Measurements from ENCODE around the gene SHISA4.

GRCh38 chr1:201874672-201875071 is 14.0 kb upstream of the SHISA4 start:
- TF ChIP-seq, protein P1, sequence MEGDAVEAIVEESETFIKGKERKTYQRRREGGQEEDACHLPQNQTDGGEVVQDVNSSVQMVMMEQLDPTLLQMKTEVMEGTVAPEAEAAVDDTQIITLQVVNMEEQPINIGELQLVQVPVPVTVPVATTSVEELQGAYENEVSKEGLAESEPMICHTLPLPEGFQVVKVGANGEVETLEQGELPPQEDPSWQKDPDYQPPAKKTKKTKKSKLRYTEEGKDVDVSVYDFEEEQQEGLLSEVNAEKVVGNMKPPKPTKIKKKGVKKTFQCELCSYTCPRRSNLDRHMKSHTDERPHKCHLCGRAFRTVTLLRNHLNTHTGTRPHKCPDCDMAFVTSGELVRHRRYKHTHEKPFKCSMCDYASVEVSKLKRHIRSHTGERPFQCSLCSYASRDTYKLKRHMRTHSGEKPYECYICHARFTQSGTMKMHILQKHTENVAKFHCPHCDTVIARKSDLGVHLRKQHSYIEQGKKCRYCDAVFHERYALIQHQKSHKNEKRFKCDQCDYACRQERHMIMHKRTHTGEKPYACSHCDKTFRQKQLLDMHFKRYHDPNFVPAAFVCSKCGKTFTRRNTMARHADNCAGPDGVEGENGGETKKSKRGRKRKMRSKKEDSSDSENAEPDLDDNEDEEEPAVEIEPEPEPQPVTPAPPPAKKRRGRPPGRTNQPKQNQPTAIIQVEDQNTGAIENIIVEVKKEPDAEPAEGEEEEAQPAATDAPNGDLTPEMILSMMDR (IDR thresholded peaks at IDR 0.05; ENCODE audit: poor library complexity, severe bottlenecking) = no peak
- TF ChIP-seq EP300 (conservative IDR thresholded peaks at IDR 0.05; ENCODE audit: poor library complexity, severe bottlenecking) = no peak
- TF ChIP-seq, protein P2, sequence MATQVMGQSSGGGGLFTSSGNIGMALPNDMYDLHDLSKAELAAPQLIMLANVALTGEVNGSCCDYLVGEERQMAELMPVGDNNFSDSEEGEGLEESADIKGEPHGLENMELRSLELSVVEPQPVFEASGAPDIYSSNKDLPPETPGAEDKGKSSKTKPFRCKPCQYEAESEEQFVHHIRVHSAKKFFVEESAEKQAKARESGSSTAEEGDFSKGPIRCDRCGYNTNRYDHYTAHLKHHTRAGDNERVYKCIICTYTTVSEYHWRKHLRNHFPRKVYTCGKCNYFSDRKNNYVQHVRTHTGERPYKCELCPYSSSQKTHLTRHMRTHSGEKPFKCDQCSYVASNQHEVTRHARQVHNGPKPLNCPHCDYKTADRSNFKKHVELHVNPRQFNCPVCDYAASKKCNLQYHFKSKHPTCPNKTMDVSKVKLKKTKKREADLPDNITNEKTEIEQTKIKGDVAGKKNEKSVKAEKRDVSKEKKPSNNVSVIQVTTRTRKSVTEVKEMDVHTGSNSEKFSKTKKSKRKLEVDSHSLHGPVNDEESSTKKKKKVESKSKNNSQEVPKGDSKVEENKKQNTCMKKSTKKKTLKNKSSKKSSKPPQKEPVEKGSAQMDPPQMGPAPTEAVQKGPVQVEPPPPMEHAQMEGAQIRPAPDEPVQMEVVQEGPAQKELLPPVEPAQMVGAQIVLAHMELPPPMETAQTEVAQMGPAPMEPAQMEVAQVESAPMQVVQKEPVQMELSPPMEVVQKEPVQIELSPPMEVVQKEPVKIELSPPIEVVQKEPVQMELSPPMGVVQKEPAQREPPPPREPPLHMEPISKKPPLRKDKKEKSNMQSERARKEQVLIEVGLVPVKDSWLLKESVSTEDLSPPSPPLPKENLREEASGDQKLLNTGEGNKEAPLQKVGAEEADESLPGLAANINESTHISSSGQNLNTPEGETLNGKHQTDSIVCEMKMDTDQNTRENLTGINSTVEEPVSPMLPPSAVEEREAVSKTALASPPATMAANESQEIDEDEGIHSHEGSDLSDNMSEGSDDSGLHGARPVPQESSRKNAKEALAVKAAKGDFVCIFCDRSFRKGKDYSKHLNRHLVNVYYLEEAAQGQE (IDR thresholded peaks at IDR 0.05; ENCODE audit: borderline replicate concordance) = no peak
